ENCODE data around the gene CD36.

Gene CD36

DNA sequence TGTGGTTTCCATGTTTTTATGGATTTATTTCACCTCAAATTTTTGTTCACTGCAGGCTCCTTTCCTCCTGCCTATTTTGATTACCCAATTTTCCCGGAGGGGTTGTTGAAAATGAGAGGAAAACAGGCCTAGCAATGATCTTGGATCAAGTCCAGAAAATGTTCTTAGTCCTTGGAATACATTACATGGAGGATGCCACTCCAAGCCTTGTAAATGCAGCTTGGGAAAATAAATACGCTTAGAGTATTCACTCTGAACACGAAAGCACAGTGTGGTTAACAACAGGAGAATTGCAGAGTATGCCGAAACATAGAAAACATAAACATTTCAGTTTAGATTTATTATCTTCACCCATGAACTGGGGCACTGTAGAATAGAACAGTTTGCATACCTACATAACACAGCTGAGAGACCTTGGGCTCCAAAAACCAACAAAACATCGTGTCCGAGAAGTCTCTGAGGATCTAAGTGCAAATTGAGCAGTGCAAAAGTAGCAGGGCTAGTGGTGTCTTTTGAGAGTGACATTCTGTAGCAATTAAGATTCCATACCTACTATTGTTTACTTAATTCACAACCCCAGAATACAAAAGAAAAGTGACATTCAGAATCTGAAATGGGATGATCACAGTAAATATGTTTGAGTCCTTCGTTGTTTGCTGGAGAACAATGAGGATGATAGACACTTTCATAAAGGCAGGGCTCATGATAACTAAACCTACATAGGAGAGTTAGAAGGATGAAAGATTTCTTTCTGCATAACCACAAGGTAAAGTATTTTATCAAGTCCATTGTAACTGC, 7.6 kb upstream of the CD36 start:
- DNase-seq, result no peak

DNA sequence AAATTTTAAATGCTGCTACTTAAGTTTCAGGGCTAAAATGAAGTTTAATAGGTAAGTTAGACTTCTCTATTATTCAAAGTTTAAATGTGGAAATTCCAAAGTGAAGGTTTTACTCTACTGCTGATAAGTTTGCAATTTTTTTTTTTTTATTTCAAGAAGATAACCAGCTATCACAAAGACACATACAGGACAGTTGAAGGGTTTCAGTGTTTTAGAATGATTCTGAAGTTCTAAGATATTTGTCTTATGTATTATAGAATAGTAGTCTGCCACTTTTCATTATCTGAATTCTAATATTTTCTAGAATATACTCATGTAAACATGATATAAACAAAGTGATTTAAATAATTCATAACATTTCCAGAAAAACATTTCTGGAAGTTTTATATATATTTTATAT, 7.0 kb upstream of the CD36 start:
- no peak for DNase-seq

DNA sequence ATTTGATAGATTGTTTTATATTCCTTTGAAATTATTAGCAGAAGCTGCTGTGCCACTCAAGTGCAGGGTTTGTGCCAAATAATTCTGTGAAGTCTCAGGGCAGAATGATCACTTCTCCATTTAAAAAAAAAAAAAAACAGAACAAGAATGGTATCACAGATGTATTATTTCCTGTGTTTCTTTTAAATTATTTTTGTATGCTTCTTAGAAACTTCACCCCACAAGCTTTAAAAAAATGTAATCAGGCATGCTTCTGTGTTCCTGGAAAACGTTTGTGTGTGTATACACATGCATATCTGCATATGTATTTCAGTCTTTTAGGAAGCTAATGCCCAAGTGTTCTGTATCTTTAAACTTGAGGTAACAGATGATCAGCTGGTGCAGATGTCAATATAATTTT, 6.3 kb upstream of the CD36 start:
- no peak for DNase-seq

DNA sequence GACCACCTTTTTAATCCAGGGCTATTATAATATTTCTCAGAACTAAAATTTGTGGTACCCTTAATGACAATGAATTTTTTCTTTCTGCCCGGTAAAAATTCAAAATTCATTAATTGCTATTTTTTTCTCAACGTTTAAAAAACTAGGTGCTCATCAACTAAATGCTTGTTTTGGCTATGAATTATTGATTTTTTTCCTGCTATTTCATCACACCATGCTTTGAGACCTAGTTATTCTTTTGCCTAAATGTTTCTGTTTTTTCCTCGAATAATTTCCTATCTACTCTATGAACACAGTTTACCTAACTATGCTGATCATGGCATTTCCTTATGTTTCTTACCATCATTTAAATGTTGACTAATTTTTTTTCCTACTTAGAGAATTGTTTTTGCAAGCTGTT, 5.6 kb upstream of the CD36 start:
- no peak for DNase-seq

DNA sequence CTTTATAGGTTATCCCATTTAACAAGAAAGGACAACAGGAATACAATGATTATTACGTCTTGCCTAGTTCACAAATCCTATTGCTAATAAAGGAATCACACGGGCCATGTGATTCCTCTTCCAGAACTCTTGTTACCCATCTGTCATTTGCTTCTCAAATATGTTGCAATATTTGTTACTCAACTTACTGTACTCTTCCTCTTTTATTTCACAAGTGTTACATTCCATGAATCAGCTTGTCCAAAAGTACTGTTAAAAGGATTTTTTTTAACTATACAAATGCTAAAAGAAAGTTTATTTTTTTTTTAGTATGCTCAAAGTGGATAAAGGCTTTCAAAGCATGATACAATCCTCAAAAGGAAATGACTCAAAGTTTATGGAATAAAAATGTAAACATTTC, 3.9 kb upstream of the CD36 start:
- DNase-seq, result no peak

DNA sequence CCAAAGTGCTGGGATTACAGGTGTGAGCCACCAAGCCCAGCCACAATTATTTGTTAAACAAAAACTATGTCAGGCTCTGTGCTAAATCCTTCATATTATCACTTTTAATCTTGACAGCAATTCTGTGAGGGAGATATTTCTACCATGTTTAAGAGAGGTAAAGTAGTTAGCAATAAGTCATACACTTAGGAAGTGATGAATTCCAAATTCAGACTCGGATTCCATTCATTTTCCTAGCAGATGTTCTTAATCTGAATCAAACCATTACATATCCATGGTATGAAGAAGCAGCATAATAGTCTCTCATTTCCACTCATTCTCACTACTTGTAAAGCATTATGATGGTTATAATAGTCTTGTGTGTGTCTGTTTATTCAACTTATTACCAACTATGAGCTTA, 2.9 kb upstream of the CD36 start:
- no peak for DNase-seq

DNA sequence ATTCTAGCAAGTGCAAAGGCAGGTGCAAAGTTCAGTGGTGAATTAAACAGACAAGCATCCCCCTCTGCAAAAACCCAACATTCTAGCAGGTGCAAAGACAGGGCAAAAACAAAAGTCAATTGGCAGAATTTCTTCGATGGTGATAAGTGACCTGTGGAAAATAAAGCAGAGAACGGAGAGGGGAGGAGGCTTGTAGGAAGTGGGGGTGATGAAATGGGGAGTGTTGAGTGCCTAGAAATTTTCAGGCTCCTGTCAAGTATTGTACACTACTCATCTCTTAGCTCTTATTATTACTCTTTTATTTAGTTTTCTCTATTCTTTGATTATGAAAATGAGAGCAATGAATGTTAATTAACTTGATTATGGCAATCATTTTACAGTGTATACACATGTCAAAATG, 2.4 kb upstream of the CD36 start:
- DNase-seq, result no peak

DNA sequence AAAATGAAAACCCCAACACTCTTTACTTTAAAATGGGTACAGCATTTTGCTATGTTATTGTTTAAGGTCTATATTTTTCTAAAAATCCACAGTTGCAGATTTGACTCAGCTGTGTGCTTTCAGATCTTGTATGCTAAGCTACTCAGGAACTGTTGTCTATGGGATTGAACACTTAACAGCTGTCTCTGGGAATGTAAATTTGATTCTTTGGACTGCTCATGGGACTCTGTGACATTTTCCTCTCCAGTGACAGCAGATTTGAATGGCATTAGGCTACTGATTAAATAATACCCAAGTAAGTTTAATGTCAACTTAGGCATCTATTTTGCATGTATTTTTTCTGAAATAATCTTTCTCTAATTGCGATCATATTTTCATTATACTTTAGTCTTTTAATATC, 1.7 kb upstream of the CD36 start:
- DNase-seq, result no peak

DNA sequence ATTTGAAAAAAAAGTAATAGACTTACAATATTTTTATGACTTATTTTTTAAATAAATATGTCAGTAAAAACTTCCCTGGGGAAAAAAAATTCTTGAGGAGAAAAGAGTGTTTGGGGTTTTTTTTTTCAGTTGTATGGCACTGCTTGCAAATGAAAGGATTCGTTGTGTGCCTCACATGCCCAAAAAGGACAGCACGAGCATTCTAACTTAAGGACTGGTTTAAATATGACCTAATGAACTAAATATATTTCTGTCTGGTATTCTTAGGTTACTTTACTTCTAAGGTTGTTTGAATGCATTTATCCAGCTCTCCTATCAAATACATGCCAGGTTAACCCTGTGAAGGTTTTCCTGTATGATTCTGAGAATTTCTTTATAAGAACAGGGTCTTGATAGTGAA, 988 bp upstream of the CD36 start:
- no peak for DNase-seq

DNA sequence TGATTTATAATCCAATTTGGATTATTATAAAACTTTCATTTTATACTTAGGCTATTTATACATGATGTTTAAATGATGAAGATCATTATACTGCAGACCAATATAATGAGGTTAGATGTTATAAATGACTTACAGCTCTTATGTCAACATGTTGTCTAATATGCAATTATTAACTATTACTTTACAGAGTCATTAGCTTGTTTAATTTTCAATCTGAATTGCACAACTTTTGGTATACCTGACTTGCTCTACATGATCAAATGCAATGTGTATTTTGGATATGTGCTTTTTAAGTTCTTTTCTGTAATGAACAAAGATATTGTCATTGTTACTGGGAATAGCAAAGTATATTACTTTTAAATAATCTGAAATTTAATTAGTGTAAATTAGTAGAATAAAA, 569 bp downstream of the CD36 start:
- no peak for DNase-seq

DNA sequence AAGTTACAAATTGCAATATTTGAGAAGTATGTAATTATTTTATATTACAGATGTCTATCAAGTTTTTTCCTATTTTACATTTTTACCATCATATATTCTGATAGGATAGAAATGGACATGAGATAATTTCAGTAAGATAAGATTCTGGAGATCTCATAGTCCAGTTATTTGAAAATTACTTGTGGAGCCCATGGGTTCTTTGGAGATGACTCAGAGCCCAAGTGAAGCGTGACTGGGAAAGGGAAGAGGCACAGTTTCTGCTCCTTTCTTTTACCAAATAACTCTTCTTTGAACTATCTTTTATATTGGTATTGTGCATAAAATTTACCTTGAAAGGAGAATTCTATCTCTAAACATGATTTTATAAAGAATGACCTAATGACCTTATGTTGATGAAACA, 2.4 kb downstream of the CD36 start:
- DNase-seq, result no peak

DNA sequence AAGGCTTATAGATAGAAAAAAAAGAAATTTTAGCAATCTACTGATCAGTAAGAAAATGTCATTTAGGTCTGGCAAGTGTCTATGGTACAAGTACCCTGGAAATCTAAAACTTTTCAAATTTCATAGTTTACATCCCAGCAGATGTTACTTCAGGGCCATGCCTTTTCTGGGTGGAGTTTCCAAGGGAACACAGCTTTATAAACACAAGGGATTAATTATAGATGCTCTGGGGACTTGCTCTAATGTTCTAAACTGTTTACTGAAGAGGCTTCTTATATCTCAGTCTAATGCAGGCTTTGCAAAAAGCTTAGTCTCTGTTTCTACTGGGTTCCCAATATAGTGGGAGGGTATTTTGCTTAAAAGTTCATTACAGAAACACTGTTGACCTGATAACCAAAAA, 3.1 kb downstream of the CD36 start:
- no peak for DNase-seq

DNA sequence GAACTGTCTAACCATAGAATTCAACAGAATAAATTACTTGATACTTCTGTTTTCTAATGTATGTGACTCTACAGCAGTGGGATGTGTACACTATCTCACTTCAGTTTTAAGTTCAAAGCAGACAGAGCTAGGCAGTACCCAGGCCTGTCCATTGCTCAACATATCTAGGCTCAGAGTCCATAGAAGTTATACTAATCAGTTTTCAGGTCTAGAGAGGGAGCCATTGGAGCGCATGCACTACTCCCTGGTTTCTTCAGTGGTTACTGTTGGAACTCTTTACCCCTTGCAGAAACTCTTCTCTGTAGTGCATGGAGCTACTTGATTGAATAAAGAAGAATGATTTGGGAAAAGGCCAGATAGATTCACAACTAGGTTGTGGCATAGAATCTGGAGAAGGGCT, 4.4 kb downstream of the CD36 start:
- no peak for DNase-seq

DNA sequence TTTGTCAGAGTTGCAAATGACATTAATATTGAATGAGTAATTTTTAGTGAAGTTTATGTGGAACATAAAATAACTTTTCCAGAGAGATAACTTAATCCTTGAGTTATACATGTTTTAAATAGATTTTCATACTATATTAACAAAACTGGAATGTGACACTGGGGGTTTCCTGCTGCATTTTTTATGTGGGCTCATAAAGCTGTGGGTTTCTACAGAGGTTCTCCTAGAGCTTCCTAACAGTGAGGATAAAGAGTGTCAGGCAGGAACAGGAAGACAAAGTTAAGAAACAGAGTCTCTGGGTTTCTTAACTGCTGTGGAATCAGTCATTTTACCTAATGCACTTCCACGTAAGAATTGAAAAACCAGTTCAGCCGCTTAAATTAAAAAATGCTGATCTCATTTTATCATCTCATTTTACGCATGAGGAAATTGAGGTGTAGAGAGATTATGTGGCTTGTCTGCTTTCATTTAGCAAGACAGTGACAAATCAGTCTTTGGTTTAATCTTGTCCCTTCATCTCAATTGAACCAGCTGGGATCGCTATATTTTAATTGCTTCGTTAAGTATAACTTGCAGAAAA, 5.0 kb downstream of the CD36 start:
- no peak for DNase-seq

DNA sequence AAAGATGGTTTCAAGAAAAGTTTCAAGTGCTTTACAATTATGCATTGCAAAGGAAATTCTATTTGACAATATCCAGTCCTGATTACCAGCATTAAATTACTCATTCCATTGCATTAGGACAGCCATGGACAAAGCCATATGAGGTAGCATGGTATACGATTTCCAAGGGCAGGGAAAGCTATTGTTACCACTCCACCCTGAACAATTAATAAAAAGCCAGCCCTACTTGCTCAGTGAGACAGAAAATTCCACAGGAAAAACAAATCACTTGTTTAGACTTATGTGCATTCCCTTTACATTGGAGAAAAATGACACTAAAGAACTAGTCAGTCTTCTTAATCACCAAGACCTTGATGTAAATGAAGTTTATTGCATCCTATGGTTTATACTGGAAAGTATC, 5.6 kb downstream of the CD36 start:
- no peak for DNase-seq

DNA sequence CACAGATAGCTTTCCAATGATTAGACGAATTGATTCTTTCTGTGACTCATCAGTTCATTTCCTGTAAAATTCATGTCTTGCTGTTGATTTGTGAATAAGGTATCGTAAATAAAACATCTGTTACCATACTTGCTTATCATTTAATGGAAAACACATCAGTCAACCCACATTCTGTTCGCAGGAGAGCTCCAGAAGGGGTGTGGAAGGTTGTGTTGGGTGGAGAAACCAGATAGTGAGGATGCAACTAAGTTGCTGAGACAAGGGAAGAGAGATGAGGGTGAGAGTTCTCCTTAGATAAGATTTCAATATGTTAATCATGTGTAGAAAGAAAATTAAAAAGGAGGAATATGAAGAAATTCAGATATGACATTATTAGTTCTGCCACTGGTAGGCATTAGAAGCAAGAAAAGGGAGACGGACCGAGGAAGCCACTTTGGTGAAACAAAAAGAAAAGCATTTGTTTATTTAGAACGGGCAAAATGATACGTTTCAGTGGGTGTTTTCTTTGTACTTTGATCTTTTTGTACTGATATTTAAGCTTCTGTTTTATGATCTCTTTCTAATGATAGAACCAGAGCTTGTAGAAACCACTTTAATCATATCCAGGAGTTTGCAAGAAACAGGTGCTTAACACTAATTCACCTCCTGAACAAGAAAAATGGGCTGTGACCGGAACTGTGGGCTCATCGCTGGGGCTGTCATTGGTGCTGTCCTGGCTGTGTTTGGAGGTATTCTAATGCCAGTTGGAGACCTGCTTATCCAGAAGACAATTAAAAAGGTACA, 7.8 kb downstream of the CD36 start:
- DNase-seq, result no peak

DNA sequence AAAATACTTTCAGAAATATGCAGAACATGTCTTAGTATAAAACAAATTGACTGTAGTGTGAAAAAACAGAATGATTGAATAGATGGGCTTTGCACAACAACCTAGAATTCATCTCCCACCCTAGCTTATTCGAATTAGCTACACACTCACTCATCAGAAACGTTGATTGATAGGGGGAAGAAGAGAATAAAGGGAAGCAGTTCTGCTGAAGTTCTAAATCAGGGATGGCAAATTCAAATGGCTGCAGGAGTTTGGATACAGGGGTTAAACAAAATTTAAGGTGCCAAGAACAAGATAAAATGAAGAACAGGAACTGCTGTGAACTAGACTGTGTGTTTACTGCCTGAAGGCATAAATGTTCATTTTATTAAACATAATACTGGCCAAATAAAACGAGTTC, 9.0 kb downstream of the CD36 start:
- DNase-seq, result no peak

DNA sequence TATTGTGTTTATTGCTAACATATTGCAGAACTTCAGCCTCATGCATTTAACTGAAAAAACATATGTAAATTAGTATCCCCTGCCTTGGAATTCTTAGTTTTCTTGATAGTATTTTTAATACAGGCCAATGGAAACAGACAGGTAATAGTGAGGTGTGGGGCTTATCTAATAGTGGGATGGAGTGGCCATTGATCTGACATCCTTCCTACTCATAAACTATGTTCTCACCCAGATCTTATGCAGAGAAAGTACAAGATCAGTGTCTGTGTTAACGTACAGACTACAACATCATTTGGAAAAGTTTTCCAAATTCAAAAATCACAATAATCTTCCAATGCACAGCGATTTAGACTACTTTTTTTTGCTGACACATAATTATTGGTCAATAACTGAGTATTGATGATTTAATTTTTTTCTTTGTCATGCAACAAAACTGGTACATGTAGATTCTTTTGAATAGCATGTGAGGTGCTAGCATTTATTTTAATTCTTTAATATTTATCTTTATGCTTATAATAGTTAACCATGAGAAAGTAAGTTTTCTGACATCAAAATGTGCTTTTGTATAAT, 9.7 kb downstream of the CD36 start:
- no peak for DNase-seq

DNA sequence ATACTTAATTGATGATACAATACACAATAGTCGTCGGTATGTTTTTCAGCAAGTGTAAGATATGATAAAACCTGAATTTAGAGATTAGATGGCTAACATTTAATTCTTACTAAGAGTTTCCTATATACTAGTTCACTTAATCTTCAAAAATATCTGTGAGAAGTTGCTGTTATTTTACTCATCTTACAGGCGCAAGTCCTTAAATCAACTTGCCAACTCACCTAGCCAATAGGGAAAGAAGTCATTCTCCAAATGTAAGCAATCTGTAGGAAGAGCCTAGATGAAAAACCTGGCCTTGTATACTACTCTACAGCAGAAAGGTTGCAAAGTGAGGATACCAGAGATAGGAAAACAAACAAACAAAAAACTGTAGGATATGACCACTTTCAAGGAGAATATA, 10.6 kb downstream of the CD36 start:
- no peak for DNase-seq

DNA sequence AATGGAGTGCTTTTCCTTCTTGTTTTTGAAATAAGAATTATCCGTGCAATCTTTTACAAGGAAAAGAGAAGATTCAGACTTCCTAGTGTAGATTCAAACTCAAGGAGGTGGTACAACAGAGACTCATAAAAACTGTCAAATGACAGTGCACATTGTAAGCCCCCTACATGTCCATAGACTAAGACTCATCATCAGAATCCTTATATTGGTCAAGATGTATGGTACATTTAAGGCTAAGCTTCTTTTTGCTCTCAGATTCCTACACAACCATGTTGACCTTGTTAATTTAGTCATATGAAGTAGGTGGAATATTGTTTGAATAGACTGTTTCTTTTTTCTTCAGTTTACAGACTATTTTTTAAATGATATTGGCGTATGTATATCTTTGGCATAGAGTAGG, 11.6 kb downstream of the CD36 start:
- DNase-seq, result no peak

DNA sequence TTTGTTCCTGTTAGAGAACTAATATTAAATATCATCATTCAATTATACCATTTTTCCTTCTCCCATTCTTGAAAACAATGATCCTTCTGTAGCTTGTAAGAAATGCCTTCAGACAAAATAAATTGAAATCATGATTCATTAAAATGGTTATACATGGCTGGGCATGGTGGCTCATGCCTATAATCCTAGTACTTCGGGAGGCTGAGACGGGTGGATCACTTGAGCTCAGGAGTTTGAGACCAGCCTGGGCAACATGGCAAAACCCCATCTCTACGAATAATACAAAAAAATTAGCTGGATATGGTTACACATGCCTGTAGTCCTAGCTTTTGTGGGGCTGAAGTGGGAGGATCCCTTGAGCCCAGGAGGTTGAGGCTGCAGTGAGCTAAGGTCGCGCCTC, 13.0 kb downstream of the CD36 start:
- DNase-seq, result no peak

DNA sequence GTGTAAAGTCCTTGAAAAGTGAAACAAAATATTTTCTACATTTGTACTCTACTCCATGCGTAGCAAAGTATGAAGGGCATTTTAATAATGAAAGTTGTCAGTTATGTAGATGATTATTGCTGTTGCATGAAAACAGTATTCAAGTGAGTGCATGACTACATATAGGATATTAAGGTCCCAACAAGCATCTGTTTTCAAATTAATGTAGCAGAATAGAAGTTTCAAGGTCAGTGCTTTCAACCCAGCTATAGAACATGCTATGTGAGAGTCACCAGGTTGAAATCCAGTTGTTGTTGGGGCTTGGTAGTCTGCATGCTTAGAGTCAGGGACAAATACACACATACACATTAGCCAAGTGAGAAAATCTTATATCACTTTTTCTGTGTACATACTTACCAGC, 14.8 kb downstream of the CD36 start:
- DNase-seq, result no peak

DNA sequence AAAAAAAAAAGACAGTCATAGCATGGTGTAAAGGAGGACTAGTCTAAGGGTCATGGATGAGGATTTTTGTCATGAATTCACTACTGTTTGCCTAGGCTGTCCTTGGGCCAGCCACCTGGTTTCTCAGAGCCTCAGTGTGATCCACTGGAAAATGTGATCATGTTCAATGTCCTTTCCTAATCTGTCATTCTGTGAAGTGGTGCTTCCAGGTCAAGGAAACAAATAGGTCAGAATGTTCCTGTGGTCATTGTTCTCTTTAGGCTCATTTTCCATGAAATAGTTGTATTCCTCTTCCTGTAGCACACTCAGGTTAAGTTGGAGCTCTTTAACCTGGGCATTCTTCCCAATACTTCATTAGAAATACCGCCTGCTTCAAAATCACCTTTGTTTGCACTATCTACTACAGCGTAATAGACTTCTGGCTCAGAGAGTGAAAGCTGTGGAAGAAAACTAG, 16.5 kb downstream of the CD36 start:
- DNase-seq, result no peak

DNA sequence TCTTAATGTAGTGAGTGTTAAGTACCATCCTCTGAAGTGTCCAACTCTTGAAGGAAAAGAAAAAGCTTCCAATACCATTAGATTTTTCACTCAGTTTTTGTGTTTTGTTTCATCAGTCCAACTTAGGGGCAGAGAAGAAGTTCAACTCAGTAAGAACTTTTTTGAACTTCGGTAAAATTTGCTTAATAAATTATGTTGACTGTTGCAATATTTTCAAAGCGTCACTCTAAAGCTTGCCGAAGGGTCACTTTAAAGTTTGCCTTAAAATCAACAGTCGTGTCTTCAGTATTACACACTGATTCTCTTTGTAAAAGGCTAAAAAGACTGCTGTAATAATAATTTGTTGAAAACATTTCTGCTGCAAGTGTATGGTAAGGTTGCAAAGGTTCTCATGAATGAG, 17.6 kb downstream of the CD36 start:
- no peak for DNase-seq
